ENCODE measurements around the gene DUSP10.

DUSP10 gene

GRCh38 chr1:221766210-221766609 lies 24.3 kb upstream of the DUSP10 start:
- in situ Hi-C loops (cut with HindIII; ENCODE audit: low sequenced_read_pairs): loop anchor here (10.0 kb wide), 1 partner anchor 399 kb away; no protein-coding TSS in a partner anchor

- in situ Hi-C loops (cut with HindIII; ENCODE audit: low sequenced_read_pairs): loop anchor here (10.0 kb wide), 1 partner anchor 399 kb away; no protein-coding TSS in a partner anchor
Measured at GRCh38 chr1:221765527-221765926, 23.6 kb upstream of the DUSP10 start.

GRCh38 chr1:221762121-221762520 lies 20.2 kb upstream of the DUSP10 start:
- in situ Hi-C loops (cut with HindIII; ENCODE audit: low sequenced_read_pairs): loop anchor here (10.0 kb wide), 1 partner anchor 403 kb away; no protein-coding TSS in a partner anchor

DNA sequence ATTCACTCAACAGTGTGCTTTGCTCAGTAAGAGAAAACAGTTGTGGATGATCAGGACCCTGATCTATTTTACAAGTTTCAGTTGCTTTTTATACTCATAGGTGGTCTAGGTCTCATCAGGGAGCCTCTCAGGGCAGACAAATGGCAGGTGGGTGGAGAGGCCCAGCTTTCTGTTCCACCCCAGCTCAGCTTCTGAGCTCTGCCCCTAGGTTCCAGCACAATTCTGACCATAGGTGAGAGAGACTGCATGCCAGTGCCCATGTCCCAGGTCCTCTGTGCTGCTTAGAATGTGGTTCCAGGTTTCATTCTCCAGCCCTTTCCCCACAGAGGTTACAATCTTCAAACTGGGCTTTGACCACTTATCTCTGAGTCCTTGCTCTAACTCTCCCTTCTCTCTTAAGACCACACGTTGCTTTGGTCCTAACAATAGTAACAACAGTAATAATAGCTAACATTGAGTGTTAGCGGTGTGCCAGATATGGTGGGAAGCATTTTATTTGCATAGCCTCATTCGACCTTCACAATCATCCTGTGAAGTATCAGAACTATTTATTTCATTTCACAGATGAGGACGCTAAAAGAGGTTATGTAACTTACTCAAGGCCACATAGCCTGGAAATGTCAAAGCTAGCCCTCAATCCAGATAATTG lies 19.6 kb upstream of the DUSP10 start:
- in situ Hi-C loops (cut with HindIII; ENCODE audit: low sequenced_read_pairs): loop anchor here (10.0 kb wide), 1 partner anchor 403 kb away; no protein-coding TSS in a partner anchor

DNA sequence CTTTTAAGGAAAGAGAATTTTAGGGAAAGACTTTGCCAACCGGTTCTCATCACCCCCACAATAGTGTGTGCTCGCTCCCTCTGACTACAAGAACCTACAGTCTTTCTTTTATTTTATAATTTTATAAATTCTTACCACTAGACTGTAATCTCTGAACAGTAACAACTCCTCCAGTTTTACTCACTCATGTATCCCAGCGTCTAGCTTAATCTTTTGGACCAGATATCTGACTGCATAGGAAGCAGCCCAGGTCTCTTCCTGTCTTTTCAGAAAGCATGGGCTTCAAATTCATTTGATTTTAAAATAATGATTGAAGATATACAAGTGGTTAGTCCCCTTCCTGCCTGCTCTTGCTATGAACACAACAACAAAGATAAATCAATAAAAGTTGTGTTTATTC lies 19.0 kb upstream of the DUSP10 start:
- in situ Hi-C loops (cut with HindIII; ENCODE audit: low sequenced_read_pairs): loop anchor here (10.0 kb wide), 1 partner anchor 404 kb away; no protein-coding TSS in a partner anchor

DNA sequence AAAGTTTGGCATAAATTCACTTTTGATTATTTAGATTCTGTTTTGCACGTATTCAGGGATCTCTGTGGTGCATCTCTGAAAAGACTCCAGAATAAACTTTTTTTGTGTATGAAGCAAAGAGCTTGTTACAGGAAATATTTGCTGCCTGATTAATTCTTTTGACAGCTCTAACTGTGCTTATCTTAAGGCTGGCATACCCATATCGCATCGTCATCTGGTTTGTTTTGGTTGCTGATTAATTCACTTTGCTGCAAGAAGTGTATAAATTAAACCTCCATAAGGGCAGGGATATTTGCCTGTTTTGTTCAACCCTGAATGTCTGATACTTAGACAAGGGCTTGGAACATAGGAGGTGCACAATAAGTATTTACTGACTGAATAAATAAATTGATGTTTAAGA lies 17.5 kb upstream of the DUSP10 start:
- in situ Hi-C loops (cut with HindIII; ENCODE audit: low sequenced_read_pairs): no loop called here

GRCh38 chr1:221758455-221758854 lies 16.6 kb upstream of the DUSP10 start:
- in situ Hi-C loops (cut with HindIII; ENCODE audit: low sequenced_read_pairs): no loop called here

DNA sequence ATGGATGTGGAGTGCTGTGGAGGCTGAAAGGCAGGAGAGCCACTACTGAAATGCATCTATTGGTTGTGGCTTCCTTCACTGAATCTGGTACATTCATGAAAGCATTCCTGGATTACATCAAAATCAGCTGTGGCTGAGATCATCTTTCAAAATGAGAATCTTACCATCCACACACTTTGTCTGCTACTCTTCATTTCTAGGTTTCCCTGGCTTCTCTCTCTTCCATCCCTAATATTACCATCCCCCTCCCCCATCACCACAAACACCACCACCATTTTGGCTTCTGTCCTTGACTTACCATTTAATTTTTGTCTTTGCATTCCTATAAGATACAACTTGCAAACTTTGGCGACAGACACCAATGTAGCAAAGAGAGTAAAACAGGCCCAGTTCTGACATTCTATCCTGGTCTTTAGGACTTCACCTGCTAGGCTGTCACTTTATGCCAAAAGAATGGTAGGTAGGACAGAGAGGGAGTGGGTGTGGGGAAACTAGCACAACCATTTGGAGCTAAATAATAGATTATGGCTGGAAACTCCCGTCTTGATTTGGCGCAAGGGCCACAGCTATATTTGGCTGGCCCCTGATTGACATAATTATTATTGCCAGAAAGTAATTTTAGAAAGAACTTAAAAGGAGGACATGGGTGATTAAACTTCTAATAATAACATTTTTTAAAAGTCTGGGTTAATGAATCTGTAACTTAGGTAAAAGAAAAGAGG lies 15.1 kb upstream of the DUSP10 start:
- in situ Hi-C loops (cut with HindIII; ENCODE audit: low sequenced_read_pairs): no loop called here

DNA sequence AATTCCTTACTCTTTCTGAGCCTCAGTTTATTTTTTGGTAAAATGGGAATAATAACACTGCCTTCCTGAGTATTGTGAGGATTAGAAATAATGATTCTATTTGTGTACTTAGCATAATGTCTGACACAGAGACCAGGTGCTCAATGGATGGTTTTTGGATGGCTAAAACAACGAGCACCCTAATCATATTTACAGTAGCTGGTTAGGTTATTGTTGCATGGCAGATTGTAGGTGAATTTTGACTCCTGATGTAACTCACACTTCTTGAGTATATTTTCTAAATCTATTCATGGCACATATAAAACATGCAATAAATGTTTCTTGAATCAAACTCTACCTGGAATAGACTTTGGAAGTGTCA lies 11.9 kb upstream of the DUSP10 start:
- in situ Hi-C loops (cut with HindIII; ENCODE audit: low sequenced_read_pairs): no loop called here

DNA sequence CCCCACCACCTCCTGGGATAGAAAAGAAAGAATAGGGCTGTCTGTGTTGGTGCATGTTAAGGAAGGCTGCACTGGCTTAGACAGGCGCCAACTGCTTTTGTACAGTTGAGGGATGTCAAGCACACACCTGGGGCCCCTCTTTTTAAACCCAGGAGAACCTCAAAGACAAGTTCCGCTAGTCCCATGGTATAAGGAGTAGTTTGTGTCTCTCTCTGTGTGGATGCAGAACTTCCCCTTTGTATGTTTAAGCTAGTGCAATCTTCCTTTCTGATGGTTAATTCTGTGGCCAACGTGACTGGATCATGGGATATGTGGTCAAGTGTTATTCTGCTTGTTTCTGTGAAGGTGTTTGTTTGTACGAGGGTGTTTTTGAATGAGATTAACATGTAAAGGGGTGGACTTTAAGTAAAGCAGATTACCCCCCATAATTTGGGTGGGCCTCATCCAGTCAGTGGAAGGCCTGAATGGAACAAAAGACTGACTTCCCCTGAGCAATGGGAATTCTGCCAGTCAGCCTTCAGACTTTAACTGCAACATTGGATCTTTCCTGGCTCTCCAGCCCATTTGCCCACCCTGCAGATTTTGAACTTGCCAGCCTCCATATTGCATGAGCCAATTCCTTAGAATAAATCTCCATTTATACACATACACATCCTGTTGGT lies 9.5 kb upstream of the DUSP10 start:
- in situ Hi-C loops (cut with HindIII; ENCODE audit: low sequenced_read_pairs): no loop called here

- in situ Hi-C loops (cut with HindIII; ENCODE audit: low sequenced_read_pairs): no loop called here
Measured at GRCh38 chr1:221748981-221749380, 7.1 kb upstream of the DUSP10 start.

GRCh38 chr1:221747839-221748238 lies 6.0 kb upstream of the DUSP10 start:
- in situ Hi-C loops (cut with HindIII; ENCODE audit: low sequenced_read_pairs): no loop called here

- in situ Hi-C loops (cut with HindIII; ENCODE audit: low sequenced_read_pairs): no loop called here
Measured at GRCh38 chr1:221743416-221744208, 1.7 kb upstream of the DUSP10 start.

GRCh38 chr1:221742555-221743415 lies 896 bp upstream of the DUSP10 start:
- in situ Hi-C loops (cut with HindIII; ENCODE audit: low sequenced_read_pairs): no loop called here

- in situ Hi-C loops (cut with HindIII; ENCODE audit: low sequenced_read_pairs): no loop called here
Measured at GRCh38 chr1:221740993-221741702, 741 bp downstream of the DUSP10 start.

- in situ Hi-C loops (cut with HindIII; ENCODE audit: low sequenced_read_pairs): no loop called here
Measured at GRCh38 chr1:221740369-221740992, 1.4 kb downstream of the DUSP10 start.

- in situ Hi-C loops (cut with HindIII; ENCODE audit: low sequenced_read_pairs): no loop called here
Measured at GRCh38 chr1:221739677-221740025, 2.2 kb downstream of the DUSP10 start.

GRCh38 chr1:221739018-221739676 lies 2.7 kb downstream of the DUSP10 start:
- in situ Hi-C loops (cut with HindIII; ENCODE audit: low sequenced_read_pairs): no loop called here

- in situ Hi-C loops (cut with HindIII; ENCODE audit: low sequenced_read_pairs): no loop called here
Measured at GRCh38 chr1:221736714-221737113, 5.2 kb downstream of the DUSP10 start.
